SW480 (cell line): ENCODE data around the gene CDX1.
A peak's percentile ranks its signal among the peaks of the same experiment; 100 is the strongest.

Experiments
- DNase-seq: peaks from one replicate; pipeline ENCODE4 v3.0.0-alpha.2; 2016; ENCODE audit warnings: low spot score

CDX1 gene

GRCh38 chr5:150184006-150184405 lies 17.4 kb downstream of the CDX1 start:
- DNase-seq: no peak

- no peak for DNase-seq
Observed at GRCh38 chr5:150184990-150185912, 18.7 kb downstream of the CDX1 start.

GRCh38 chr5:150186137-150186536 lies 19.6 kb downstream of the CDX1 start:
- DNase-seq: peak; percentile 77

- no peak for DNase-seq
Observed at GRCh38 chr5:150186897-150187296, 20.3 kb downstream of the CDX1 start.

GRCh38 chr5:150188146-150188842 lies 21.7 kb downstream of the CDX1 start:
- DNase-seq: no peak

- no peak for DNase-seq
Observed at GRCh38 chr5:150189326-150189725, 22.7 kb downstream of the CDX1 start.

- no peak for DNase-seq
Observed at GRCh38 chr5:150189728-150190502, 23.3 kb downstream of the CDX1 start, which contains the start of gene SLC6A7. SLC6A7 (plus strand) TSS chr5:150190062; CDS start chr5:150190328, 266 bp downstream.

GRCh38 chr5:150190503-150190979 lies 24.0 kb downstream of the CDX1 start:
- no peak for DNase-seq

GRCh38 chr5:150190987-150191386 lies 24.4 kb downstream of the CDX1 start:
- DNase-seq: no peak

GRCh38 chr5:150192462-150192861 lies 25.9 kb downstream of the CDX1 start:
- DNase-seq: no peak

- DNase-seq: no peak
Observed at GRCh38 chr5:150195736-150196485, 29.3 kb downstream of the CDX1 start.

GRCh38 chr5:150196514-150196913 lies 29.9 kb downstream of the CDX1 start:
- no peak for DNase-seq

GRCh38 chr5:150196986-150197385 lies 30.4 kb downstream of the CDX1 start:
- no peak for DNase-seq

- DNase-seq: no peak
Observed at GRCh38 chr5:150197476-150197875, 30.9 kb downstream of the CDX1 start.

GRCh38 chr5:150202501-150202900 lies 35.9 kb downstream of the CDX1 start:
- DNase-seq: no peak

- no peak for DNase-seq
Observed at GRCh38 chr5:150203832-150204589, 37.4 kb downstream of the CDX1 start.

GRCh38 chr5:150204590-150204960 lies 38.0 kb downstream of the CDX1 start:
- DNase-seq: no peak

- no peak for DNase-seq
Observed at GRCh38 chr5:150206098-150206778, 39.7 kb downstream of the CDX1 start.

- DNase-seq: no peak
Observed at GRCh38 chr5:150206779-150207115, 40.2 kb downstream of the CDX1 start.
